Neural cell (in vitro differentiated cells): ENCODE results near the gene COL6A5. TPM values are rescaled to one million over a fixed set of nuclear protein-coding genes. Genes with fewer than 3 reads are reported as not detected.

Experiments
- H2AFZ ChIP-seq: fragments of 200-600, 300-800 bp; sonication (generic), shearing (Covaris generic); 2 replicates; pipeline ENCODE4 v1.6.0; 2014; ENCODE audit warnings: low read depth, mild to moderate bottlenecking, antibody characterized with exemption, low read length, moderate library complexity
- H3F3A ChIP-seq: fragments of 200-600 bp; shearing (Covaris generic); 2 replicates; pipeline ENCODE4 v1.6.1; 2016; ENCODE audit warnings: mild to moderate bottlenecking, moderate library complexity, mixed read lengths, antibody characterized with exemption, low read length; ENCODE audit not compliant: insufficient read depth, poor library complexity, severe bottlenecking
- H3K27ac ChIP-seq: fragments of 200-600, 300-800 bp; sonication (generic), shearing (Covaris generic); 2 replicates; pipeline ENCODE4 v1.5.1; 2014; ENCODE audit warnings: mild to moderate bottlenecking, low read length, moderate library complexity
- H3K27me3 ChIP-seq: fragments of 300-800, 200-600 bp; sonication (generic), shearing (Covaris generic); 2 replicates; pipeline ENCODE4 v1.6.0; 2014; ENCODE audit warnings: mild to moderate bottlenecking, low read depth, low read length, moderate library complexity; ENCODE audit not compliant: insufficient read depth
- H3K36me3 ChIP-seq: fragments of 300-800, 200-600 bp; sonication (generic), shearing (Covaris generic); 2 replicates; pipeline ENCODE4 v1.5.1; 2014; ENCODE audit warnings: mild to moderate bottlenecking, antibody characterized with exemption, low read length, moderate library complexity; ENCODE audit not compliant: insufficient read depth
- H3K4me2 ChIP-seq: fragments of 300-800, 200-600 bp; sonication (generic), shearing (Covaris generic); 2 replicates; pipeline ENCODE4 v1.6.0; 2014; ENCODE audit warnings: mild to moderate bottlenecking, low read length
- H3K4me3 ChIP-seq: fragments of 300-800, 200-600 bp; sonication (generic), shearing (Covaris generic); 2 replicates; pipeline ENCODE4 v1.5.1; 2014; ENCODE audit warnings: mild to moderate bottlenecking, low read length, moderate library complexity
- H3K79me2 ChIP-seq: fragments of 200-600 bp; shearing (Covaris generic); replicated peaks from 2 replicates; pipeline ENCODE4 v1.6.0; 2014; ENCODE audit warnings: mild to moderate bottlenecking, low read length, moderate library complexity; ENCODE audit not compliant: insufficient read depth
- H3K9ac ChIP-seq: fragments of 300-800, 200-600 bp; sonication (generic), shearing (Covaris generic); 2 replicates; pipeline ENCODE4 v1.6.1; 2016; ENCODE audit warnings: mild to moderate bottlenecking, low read length, mixed read lengths
- H3K9me2 ChIP-seq: fragments of 200-600 bp; shearing (Covaris generic); 2 replicates; pipeline ENCODE4 v1.6.1; 2016; ENCODE audit warnings: mild to moderate bottlenecking, low read length, mixed read lengths; ENCODE audit not compliant: insufficient read depth
- H3K9me3 ChIP-seq: fragments of 200-600, 300-800 bp; sonication (generic), shearing (Covaris generic); 2 replicates; pipeline ENCODE4 v1.6.1; 2016; ENCODE audit warnings: mild to moderate bottlenecking, mixed run types, low read length, moderate library complexity, mixed read lengths
- H4K20me1 ChIP-seq: fragments of 200-600 bp; shearing (Covaris generic); 2 replicates; pipeline ENCODE4 v1.6.1; 2016; ENCODE audit warnings: mild to moderate bottlenecking, mixed run types; ENCODE audit not compliant: insufficient read depth
- EP300 ChIP-seq: fragments of 450-650 bp; conservative IDR thresholded peaks from 2 replicates; pipeline ENCODE4 v1.6.1; 2014; ENCODE audit warnings: antibody characterized with exemption, mild to moderate bottlenecking, moderate library complexity; ENCODE audit not compliant: poor library complexity, severe bottlenecking
- EZH2 ChIP-seq: fragments of 200-600, 300-800 bp; shearing (Covaris generic), sonication (generic); IDR thresholded peaks from 2 replicates; pipeline ENCODE4 v1.6.1; 2014; ENCODE audit warnings: antibody characterized with exemption, low read length, borderline replicate concordance, mild to moderate bottlenecking; ENCODE audit not compliant: insufficient read depth, poor library complexity, severe bottlenecking
- MXI1 ChIP-seq: fragments of 450-650 bp; conservative IDR thresholded peaks from 2 replicates; pipeline ENCODE4 v1.6.1; 2014; ENCODE audit warnings: antibody characterized with exemption, mild to moderate bottlenecking; ENCODE audit not compliant: poor library complexity, severe bottlenecking
- POLR2AphosphoS5 ChIP-seq: IDR thresholded peaks from 2 replicates; pipeline ENCODE4 v1.6.1; 2012
- RAD21 ChIP-seq: fragments of 450-650 bp; conservative IDR thresholded peaks from 2 replicates; pipeline ENCODE4 v1.6.1; 2014; ENCODE audit warnings: antibody characterized with exemption, mild to moderate bottlenecking, moderate library complexity
- SMC3 ChIP-seq: fragments of 450-650 bp; conservative IDR thresholded peaks from 2 replicates; pipeline ENCODE4 v1.6.1; 2014; ENCODE audit warnings: antibody characterized with exemption, mild to moderate bottlenecking, moderate library complexity; ENCODE audit not compliant: poor library complexity
- TAF1 ChIP-seq: IDR thresholded peaks from 2 replicates; pipeline ENCODE4 v1.6.1; 2012; ENCODE audit warnings: low read depth
- polyA plus RNA-seq: library from polyadenylated mRNA; depleted of rRNA; stranded (reverse); fragments of >200 nt; gene quantifications from 2 replicates; pipeline ENCODE4 v1.2.3, GENCODE V29; 2014
- TF ChIP-seq, protein P1 (sequence below): fragments of 450-650 bp; IDR thresholded peaks from 2 replicates; pipeline ENCODE4 v1.5.1; 2014; ENCODE audit warnings: antibody characterized with exemption, mild to moderate bottlenecking, moderate library complexity; ENCODE audit not compliant: poor library complexity, severe bottlenecking
- TF ChIP-seq, protein P2 (sequence below): IDR thresholded peaks from 2 replicates; pipeline ENCODE4 v1.6.1; 2012; ENCODE audit warnings: borderline replicate concordance

The COL6A5 gene
- polyA plus RNA-seq, 1 donor from 2014 or later: not detected

DNA sequence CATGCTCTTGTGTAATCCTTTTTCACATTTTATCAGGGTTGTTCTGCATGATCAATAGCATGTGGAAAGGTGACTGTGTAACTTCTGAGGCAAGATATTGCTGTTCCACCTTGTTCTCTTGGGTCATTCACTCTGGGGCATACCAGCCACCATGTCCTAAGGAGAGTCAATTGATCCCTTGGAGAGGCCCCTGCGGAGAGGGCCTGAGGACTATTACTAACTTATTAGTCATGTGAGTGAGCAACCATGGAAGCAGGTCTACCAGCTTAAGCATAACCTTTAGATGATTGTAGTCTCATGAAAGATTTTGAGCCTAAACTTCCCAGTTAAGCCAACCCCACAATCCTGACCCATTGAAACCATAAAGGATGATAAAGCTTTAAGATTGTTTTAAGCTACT, 22.0 kb upstream of the COL6A5 start:
- H3K9me3 ChIP-seq: peaks cover 6% of the 10 kb centered on the region
- no peak overlapping the region for H3K9ac ChIP-seq
- H4K20me1 ChIP-seq: no peaks in the 10 kb centered on the region
- no peak overlapping the region for H3K4me2 ChIP-seq
- H3K4me3 ChIP-seq: no peak overlapping the region
- no peak for TF ChIP-seq MXI1
- no peak for TF ChIP-seq POLR2AphosphoS5
- no peak for TF ChIP-seq EZH2
- TF ChIP-seq RAD21: no peak
- TF ChIP-seq, protein P1, sequence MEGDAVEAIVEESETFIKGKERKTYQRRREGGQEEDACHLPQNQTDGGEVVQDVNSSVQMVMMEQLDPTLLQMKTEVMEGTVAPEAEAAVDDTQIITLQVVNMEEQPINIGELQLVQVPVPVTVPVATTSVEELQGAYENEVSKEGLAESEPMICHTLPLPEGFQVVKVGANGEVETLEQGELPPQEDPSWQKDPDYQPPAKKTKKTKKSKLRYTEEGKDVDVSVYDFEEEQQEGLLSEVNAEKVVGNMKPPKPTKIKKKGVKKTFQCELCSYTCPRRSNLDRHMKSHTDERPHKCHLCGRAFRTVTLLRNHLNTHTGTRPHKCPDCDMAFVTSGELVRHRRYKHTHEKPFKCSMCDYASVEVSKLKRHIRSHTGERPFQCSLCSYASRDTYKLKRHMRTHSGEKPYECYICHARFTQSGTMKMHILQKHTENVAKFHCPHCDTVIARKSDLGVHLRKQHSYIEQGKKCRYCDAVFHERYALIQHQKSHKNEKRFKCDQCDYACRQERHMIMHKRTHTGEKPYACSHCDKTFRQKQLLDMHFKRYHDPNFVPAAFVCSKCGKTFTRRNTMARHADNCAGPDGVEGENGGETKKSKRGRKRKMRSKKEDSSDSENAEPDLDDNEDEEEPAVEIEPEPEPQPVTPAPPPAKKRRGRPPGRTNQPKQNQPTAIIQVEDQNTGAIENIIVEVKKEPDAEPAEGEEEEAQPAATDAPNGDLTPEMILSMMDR: no peak
- no peak for TF ChIP-seq SMC3
- TF ChIP-seq, protein P2, sequence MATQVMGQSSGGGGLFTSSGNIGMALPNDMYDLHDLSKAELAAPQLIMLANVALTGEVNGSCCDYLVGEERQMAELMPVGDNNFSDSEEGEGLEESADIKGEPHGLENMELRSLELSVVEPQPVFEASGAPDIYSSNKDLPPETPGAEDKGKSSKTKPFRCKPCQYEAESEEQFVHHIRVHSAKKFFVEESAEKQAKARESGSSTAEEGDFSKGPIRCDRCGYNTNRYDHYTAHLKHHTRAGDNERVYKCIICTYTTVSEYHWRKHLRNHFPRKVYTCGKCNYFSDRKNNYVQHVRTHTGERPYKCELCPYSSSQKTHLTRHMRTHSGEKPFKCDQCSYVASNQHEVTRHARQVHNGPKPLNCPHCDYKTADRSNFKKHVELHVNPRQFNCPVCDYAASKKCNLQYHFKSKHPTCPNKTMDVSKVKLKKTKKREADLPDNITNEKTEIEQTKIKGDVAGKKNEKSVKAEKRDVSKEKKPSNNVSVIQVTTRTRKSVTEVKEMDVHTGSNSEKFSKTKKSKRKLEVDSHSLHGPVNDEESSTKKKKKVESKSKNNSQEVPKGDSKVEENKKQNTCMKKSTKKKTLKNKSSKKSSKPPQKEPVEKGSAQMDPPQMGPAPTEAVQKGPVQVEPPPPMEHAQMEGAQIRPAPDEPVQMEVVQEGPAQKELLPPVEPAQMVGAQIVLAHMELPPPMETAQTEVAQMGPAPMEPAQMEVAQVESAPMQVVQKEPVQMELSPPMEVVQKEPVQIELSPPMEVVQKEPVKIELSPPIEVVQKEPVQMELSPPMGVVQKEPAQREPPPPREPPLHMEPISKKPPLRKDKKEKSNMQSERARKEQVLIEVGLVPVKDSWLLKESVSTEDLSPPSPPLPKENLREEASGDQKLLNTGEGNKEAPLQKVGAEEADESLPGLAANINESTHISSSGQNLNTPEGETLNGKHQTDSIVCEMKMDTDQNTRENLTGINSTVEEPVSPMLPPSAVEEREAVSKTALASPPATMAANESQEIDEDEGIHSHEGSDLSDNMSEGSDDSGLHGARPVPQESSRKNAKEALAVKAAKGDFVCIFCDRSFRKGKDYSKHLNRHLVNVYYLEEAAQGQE: no peak
- no peak for TF ChIP-seq TAF1
- no peak for TF ChIP-seq EP300
- no peaks in the 10 kb centered on the region for H3K79me2 ChIP-seq
- H3F3A ChIP-seq: no peaks in the 10 kb centered on the region
- no peaks in the 10 kb centered on the region for H3K27me3 ChIP-seq
- H3K27ac ChIP-seq: no peak overlapping the region
- H2AFZ ChIP-seq: no peak overlapping the region
- no peaks in the 10 kb centered on the region for H3K36me3 ChIP-seq
- no peaks in the 10 kb centered on the region for H3K9me2 ChIP-seq

GRCh38 chr3:130340766-130341165, 4.7 kb upstream of the COL6A5 start:
- H3K36me3 ChIP-seq: no peaks in the 10 kb centered on the region
- H3K4me3 ChIP-seq: no peak overlapping the region
- no peaks in the 10 kb centered on the region for H3F3A ChIP-seq
- H3K79me2 ChIP-seq: no peaks in the 10 kb centered on the region
- H3K4me2 ChIP-seq: no peak overlapping the region
- no peaks in the 10 kb centered on the region for H3K9me3 ChIP-seq
- H4K20me1 ChIP-seq: no peaks in the 10 kb centered on the region
- TF ChIP-seq, protein P2: no peak
- TF ChIP-seq TAF1 (no peak), EP300 (no peak), MXI1 (no peak), EZH2 (no peak), RAD21 (no peak), POLR2AphosphoS5 (no peak), SMC3 (no peak)
- TF ChIP-seq, protein P1: no peak
- H3K27ac ChIP-seq: no peak overlapping the region
- no peaks in the 10 kb centered on the region for H3K9me2 ChIP-seq
- no peak overlapping the region for H3K9ac ChIP-seq
- no peak overlapping the region for H2AFZ ChIP-seq
- peaks cover 18% of the 10 kb centered on the region for H3K27me3 ChIP-seq
